GM12878 (cell line): Measurements from ENCODE around the gene LSM10. TPM values are rescaled to one million over a fixed set of nuclear protein-coding genes. Genes with fewer than 3 reads are reported as not detected.
A peak's percentile ranks its signal among the peaks of the same experiment; 100 is the strongest.

Source experiments
- ATAC-seq: fragments of 200-7000 bp; cut with Tn5 transposase; 3 replicates; pipeline ENCODE4 v1.9.1; 2020; ENCODE audit warnings: mild to moderate bottlenecking, moderate library complexity
- BruUV-seq: library from RNA; stranded (reverse); fragments of 400-500 nt; replicated peaks from 2 replicates; lab custom pipeline; 2021; lab: Mats Ljungman, UMichigan
- CTCF ChIA-PET: fragments of 300-600 bp; sonication (Branson Sonifier 250); formaldehyde crosslinking; extraction: SDS; loops from one replicate; lab custom pipeline; 2021; ENCODE audit warnings: inconsistent platforms; lab: Yijun Ruan, JAX
- POLR2A ChIA-PET: fragments of 350-600 bp; formaldehyde crosslinking; extraction: SDS; loops from one replicate; lab custom pipeline; 2021; ENCODE audit warnings: inconsistent platforms; lab: Charles Lee
- RAD21 ChIA-PET: fragments of 300-600 bp; sonication (Branson Sonifier 250); formaldehyde crosslinking; loops from one replicate; lab custom pipeline; 2023; ENCODE audit warnings: antibody characterized with exemption; ENCODE audit not compliant: unreplicated experiment; lab: Charles Lee
- SMC1A ChIA-PET: fragments of 300-600 bp; sonication (Branson Sonifier 250); formaldehyde crosslinking; loops from one replicate; lab custom pipeline; 2023; ENCODE audit not compliant: unreplicated experiment, uncharacterized antibody; lab: Charles Lee
- DNase-seq: peaks from one replicate; pipeline ENCODE4 v3.0.0-alpha.2; 2011; ENCODE audit warnings: low read depth, low spot score
- FAIRE-seq: peaks from 3 replicates; lab custom pipeline; 2011; peaks lifted over from hg19 to GRCh38; lab: Jason Lieb, UNC
- H2AFZ ChIP-seq: 2 replicates; pipeline ENCODE4 v1.6.0; 2011; ENCODE audit warnings: low read depth, low read length, control low read depth; ENCODE audit not compliant: control insufficient read depth
- H3K27ac ChIP-seq: 2 replicates; pipeline ENCODE4 v1.5.1; 2011; ENCODE audit warnings: control low read depth; ENCODE audit not compliant: control insufficient read depth, insufficient read depth
- H3K27me3 ChIP-seq, 2 experiments: replicated peaks in 1 of 2; 2 replicates each; pipeline versions ENCODE4 v1.6.0 to v1.6.1; 2011; ENCODE audit warnings: low read length in 1 of 2; ENCODE audit not compliant: control insufficient read depth in 2 of 2, insufficient read depth in 2 of 2
- H3K36me3 ChIP-seq, 2 experiments: 2 replicates each; pipeline ENCODE4 v1.5.1; 2011; ENCODE audit warnings: low read length in 1 of 2; ENCODE audit not compliant: control insufficient read depth in 2 of 2, insufficient read depth in 2 of 2
- H3K4me1 ChIP-seq: 2 replicates; pipeline ENCODE4 v1.6.1; 2011; ENCODE audit warnings: mild to moderate bottlenecking, low read length, moderate library complexity, mixed read lengths; ENCODE audit not compliant: control insufficient read depth, insufficient read depth
- H3K4me2 ChIP-seq: 2 replicates; pipeline ENCODE4 v1.6.0; 2011; ENCODE audit warnings: control low read depth; ENCODE audit not compliant: control insufficient read depth, insufficient read depth
- H3K4me3 ChIP-seq: fragments of 200-600 bp; sonication (generic); 2 replicates; pipeline ENCODE4 v1.5.1; 2016
- H3K79me2 ChIP-seq: 2 replicates; pipeline ENCODE4 v1.6.0; 2011; ENCODE audit warnings: low read length; ENCODE audit not compliant: control insufficient read depth, insufficient read depth
- H3K9ac ChIP-seq: 2 replicates; pipeline ENCODE4 v1.8.0; 2011; ENCODE audit warnings: low read length, control low read depth, mixed read lengths; ENCODE audit not compliant: control insufficient read depth, insufficient read depth
- H3K9me3 ChIP-seq: replicated peaks from 3 replicates; pipeline ENCODE4 v1.5.1; 2011; ENCODE audit warnings: mild to moderate bottlenecking, low read length; ENCODE audit not compliant: control insufficient read depth, insufficient read depth
- H4K20me1 ChIP-seq: 2 replicates; pipeline ENCODE4 v1.6.0; 2011; ENCODE audit not compliant: control insufficient read depth, insufficient read depth
- ATF2 ChIP-seq: IDR thresholded peaks from 2 replicates; pipeline ENCODE4 v1.6.1; 2012; ENCODE audit warnings: low read length, inconsistent platforms
- ETV6 ChIP-seq, 2 experiments: fragments of 450-650 bp in 1 of 2; IDR thresholded peaks in 1 of 2; conservative IDR thresholded peaks in 1 of 2; 2 replicates each; pipeline ENCODE4 v1.6.1; 2014; ENCODE audit warnings: antibody characterized with exemption in 1 of 2, borderline replicate concordance in 1 of 2, low read depth in 1 of 2, mild to moderate bottlenecking in 1 of 2, moderate library complexity in 1 of 2
- GATAD2B ChIP-seq: fragments of 450-650 bp; conservative IDR thresholded peaks from 2 replicates; pipeline ENCODE4 v1.6.1; 2017; ENCODE audit warnings: low read depth, mild to moderate bottlenecking, moderate library complexity
- HCFC1 ChIP-seq: fragments of 150-350 bp; IDR thresholded peaks from 2 replicates; pipeline ENCODE4 v1.6.1; 2014; ENCODE audit warnings: low read length
- IRF4 ChIP-seq: IDR thresholded peaks from 2 replicates; pipeline ENCODE4 v1.6.1; 2011; ENCODE audit warnings: low read depth, low read length
- NFYA ChIP-seq: IDR thresholded peaks from 2 replicates; pipeline ENCODE4 v1.6.1; 2011; ENCODE audit warnings: low read depth, mild to moderate bottlenecking, low read length, improper control_type of control experiment, borderline replicate concordance
- NR2F1 ChIP-seq: fragments of 450-650 bp; conservative IDR thresholded peaks from 2 replicates; pipeline ENCODE4 v1.6.1; 2017; ENCODE audit warnings: mild to moderate bottlenecking
- PAX8 ChIP-seq: fragments of 450-650 bp; IDR thresholded peaks from 2 replicates; pipeline ENCODE4 v1.6.1; 2017; ENCODE audit warnings: mild to moderate bottlenecking, moderate library complexity
- POLR2A ChIP-seq: IDR thresholded peaks from 2 replicates; pipeline ENCODE4 v1.6.1; 2011; ENCODE audit warnings: low read depth, mild to moderate bottlenecking, low read length
- RUNX3 ChIP-seq: IDR thresholded peaks from 2 replicates; pipeline ENCODE4 v1.6.1; 2012; ENCODE audit warnings: low read length, inconsistent platforms
- SIN3A ChIP-seq: IDR thresholded peaks from 2 replicates; pipeline ENCODE4 v1.6.1; 2012; ENCODE audit warnings: low read depth, low read length, improper control_type of control experiment
- SKIL ChIP-seq: fragments of 450-650 bp; IDR thresholded peaks from 2 replicates; pipeline ENCODE4 v1.6.1; 2017; ENCODE audit warnings: mild to moderate bottlenecking, low read depth, inconsistent platforms; ENCODE audit not compliant: poor library complexity, severe bottlenecking
- SP1 ChIP-seq: IDR thresholded peaks from one replicate; pipeline ENCODE4 v1.6.1; 2011; ENCODE audit warnings: low read depth, low read length
- SPI1 ChIP-seq: IDR thresholded peaks from 2 replicates; pipeline ENCODE4 v1.6.1; 2011; ENCODE audit warnings: low read depth, mild to moderate bottlenecking, low read length, moderate library complexity, borderline replicate concordance; ENCODE audit not compliant: insufficient read depth
- ZNF274 ChIP-seq: IDR thresholded peaks from one replicate; pipeline ENCODE4 v1.8.0; 2011; ENCODE audit not compliant: insufficient read length, insufficient read depth
- WGBS: methylation state at CpG from one replicate; pipeline ENCODE4 v1.1.6; 2016; ENCODE audit warnings: low lambda C conversion rate; ENCODE audit not compliant: insufficient replicate concordance, insufficient coverage; ENCODE audit errors: missing lambda C conversion rate; 5-methylcytosine and 5-hydroxymethylcytosine counted together
- in situ Hi-C: fragments of 300-500 bp; cut with MboI; formaldehyde crosslinking; loops from 9 replicates; pipeline ENCODE4 v1.14.3; 2018; ENCODE audit warnings: mixed read lengths
- intact Hi-C: fragments of 100-400 bp; cut with micrococcal nuclease; formaldehyde crosslinking; loops from one replicate; pipeline ENCODE4 v1.14.2; 2022; ENCODE audit not compliant: unreplicated experiment
- polyA plus RNA-seq, 11 experiments: library from polyadenylated mRNA; depleted of rRNA in 4 of 11; unstranded in 6 of 11; stranded (reverse) in 5 of 11; fragments of >200 nt; fragmentation: Nextera tagmentation in 4 of 11; fragmentation: Illumina TruSeq in 1 of 11; extraction: Ambion mirVana in 4 of 11; extraction: Trizol in 1 of 11; gene quantifications; 1 replicate in 1 of 11; 2 replicates in 10 of 11; pipeline versions ENCODE4 v1.2.1 to v1.2.3, GENCODE V29; 2011 to 2016; ENCODE audit warnings: inconsistent platforms in 2 of 11, missing spikeins in 2 of 11, low read depth in 1 of 11
- total RNA-seq, 4 experiments: library from RNA; depleted of rRNA in 3 of 4; stranded (reverse); fragments of >200 nt in 3 of 4; fragmentation: Illumina TruSeq in 1 of 4; extraction: Trizol in 1 of 4; gene quantifications; 2 replicates each; pipeline versions ENCODE4 v1.2.1 to v1.2.3, GENCODE V29; 2013 to 2021
- TF ChIP-seq, protein P1 (sequence below): fragments of 450-650 bp; IDR thresholded peaks from 2 replicates; pipeline ENCODE4 v1.6.1; 2014; ENCODE audit warnings: mild to moderate bottlenecking
- TF ChIP-seq, protein P2 (sequence below): IDR thresholded peaks from 2 replicates; pipeline ENCODE4 v1.6.1; 2011; ENCODE audit warnings: low read depth, low read length, improper control_type of control experiment, borderline replicate concordance
- TF ChIP-seq, protein P3 (sequence below): fragments of 450-650 bp; IDR thresholded peaks from 2 replicates; pipeline ENCODE4 v1.6.1; 2016; ENCODE audit warnings: mild to moderate bottlenecking

Gene LSM10
- total and polyA plus RNA-seq, 10 of the 15 experiments (the other 5 are each of a cell fraction or from before 2014, with no cell fraction given), result 13.1 to 103 (median 57.5) TPM

DNA sequence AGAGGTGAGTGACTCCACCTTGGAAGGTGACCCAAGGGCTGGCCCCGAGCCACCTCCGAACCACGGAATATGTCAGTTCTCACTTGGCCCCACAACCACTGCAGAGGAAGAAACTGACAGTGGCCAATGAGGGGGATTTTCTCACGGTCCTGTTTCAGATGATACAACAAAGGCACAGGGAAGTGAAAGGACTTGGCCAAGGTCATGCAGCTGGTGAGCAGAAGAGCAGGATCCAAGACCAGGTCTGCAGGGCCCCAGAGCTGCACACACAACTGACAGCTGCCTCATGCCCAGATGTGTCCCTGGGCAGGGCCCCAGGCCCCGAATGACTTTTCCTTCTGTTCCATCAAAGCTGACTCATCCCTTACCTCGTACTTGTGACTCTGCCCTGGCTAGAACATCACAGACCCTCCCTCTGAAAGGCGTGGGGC is 48.5 kb downstream of the LSM10 start:
- peak overlapping the region; percentile 71 for H3K4me2 ChIP-seq
- CTCF ChIA-PET, result interaction anchor here (0.5 to 13.5 kb wide), 10 partner anchors 12 to 510 kb away, joined by 3 to 157 read pairs (median 4); partner anchors contain the start of gene STK40
- no peaks in the 10 kb centered on the region; the same call in 1 of the 2 replicates for H3K79me2 ChIP-seq
- H3K9me3 ChIP-seq, result no peaks in the 10 kb centered on the region
- no peak overlapping the region for H2AFZ ChIP-seq
- H3K4me1 ChIP-seq, result peaks cover 37% of the 10 kb centered on the region
- peak; percentile 97 for FAIRE-seq
- peak overlapping the region; percentile 79 for H3K27ac ChIP-seq
- SMC1A ChIA-PET, result interaction anchor here (1.0 to 3.6 kb wide), 8 partner anchors 10 to 73 kb away, joined by 3 to 24 read pairs (median 6); partner anchors contain the start of gene LSM10
- H3K36me3 ChIP-seq, result peaks cover 13 to 21% of the 10 kb centered on the region in 2 experiments; a peak in 3 of 4 replicates
- in situ Hi-C loops, result loop anchor here (5.0 kb wide), 1 partner anchor 73 kb away; no protein-coding TSS in a partner anchor
- H4K20me1 ChIP-seq, result no peaks in the 10 kb centered on the region
- WGBS, result 7% methylated on average over 7 of the region's 7 CpGs
- H3K27me3 ChIP-seq, result no peaks in the 10 kb centered on the region
- POLR2A ChIA-PET, result interaction anchor here (0.6 to 2.6 kb wide), 9 partner anchors 18 to 206 kb away, joined by 3 to 15 read pairs (median 4); no protein-coding TSS in a partner anchor
- DNase-seq, result peak; percentile 88
- no peak overlapping the region for H3K4me3 ChIP-seq
- peak overlapping the region; percentile 28; the same call in 1 of the 2 replicates for H3K9ac ChIP-seq
- RAD21 ChIA-PET, result interaction anchor here (1.0 to 2.9 kb wide), 4 partner anchors 19 to 70 kb away, joined by 3 to 17 read pairs (median 10); partner anchors contain the start of gene STK40
- intact Hi-C loops, result loop anchor here (2.0 kb wide), 1 partner anchor 20 kb away; no protein-coding TSS in a partner anchor
- no TSS peak for BruUV-seq
- ATAC-seq, result peak; percentile 97
- TF ChIP-seq SIN3A, result no peak
- TF ChIP-seq IRF4, result peak; percentile 58; the same call in 1 of the 2 replicates
- TF ChIP-seq, protein P1, sequence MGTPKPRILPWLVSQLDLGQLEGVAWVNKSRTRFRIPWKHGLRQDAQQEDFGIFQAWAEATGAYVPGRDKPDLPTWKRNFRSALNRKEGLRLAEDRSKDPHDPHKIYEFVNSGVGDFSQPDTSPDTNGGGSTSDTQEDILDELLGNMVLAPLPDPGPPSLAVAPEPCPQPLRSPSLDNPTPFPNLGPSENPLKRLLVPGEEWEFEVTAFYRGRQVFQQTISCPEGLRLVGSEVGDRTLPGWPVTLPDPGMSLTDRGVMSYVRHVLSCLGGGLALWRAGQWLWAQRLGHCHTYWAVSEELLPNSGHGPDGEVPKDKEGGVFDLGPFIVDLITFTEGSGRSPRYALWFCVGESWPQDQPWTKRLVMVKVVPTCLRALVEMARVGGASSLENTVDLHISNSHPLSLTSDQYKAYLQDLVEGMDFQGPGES, result no peak
- no peak for TF ChIP-seq HCFC1
- peak in 1 of 2 experiments; percentile 45; a peak in 1 of 4 replicates for TF ChIP-seq ETV6 (conservative IDR thresholded peaks at IDR 0.05 in 1 of 2, IDR thresholded peaks at IDR 0.05 in 1 of 2; ENCODE audit: borderline replicate concordance in 1 of 2, low read depth in 1 of 2)
- TF ChIP-seq POLR2A, result peak; percentile 45
- peak; percentile 58 for TF ChIP-seq SP1
- peak; percentile 62 for TF ChIP-seq RUNX3
- TF ChIP-seq, protein P2, sequence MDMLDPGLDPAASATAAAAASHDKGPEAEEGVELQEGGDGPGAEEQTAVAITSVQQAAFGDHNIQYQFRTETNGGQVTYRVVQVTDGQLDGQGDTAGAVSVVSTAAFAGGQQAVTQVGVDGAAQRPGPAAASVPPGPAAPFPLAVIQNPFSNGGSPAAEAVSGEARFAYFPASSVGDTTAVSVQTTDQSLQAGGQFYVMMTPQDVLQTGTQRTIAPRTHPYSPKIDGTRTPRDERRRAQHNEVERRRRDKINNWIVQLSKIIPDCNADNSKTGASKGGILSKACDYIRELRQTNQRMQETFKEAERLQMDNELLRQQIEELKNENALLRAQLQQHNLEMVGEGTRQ, result no peak
- peak; percentile 88 for TF ChIP-seq SPI1
- peak; percentile 45 for TF ChIP-seq SKIL
- TF ChIP-seq, protein P3, sequence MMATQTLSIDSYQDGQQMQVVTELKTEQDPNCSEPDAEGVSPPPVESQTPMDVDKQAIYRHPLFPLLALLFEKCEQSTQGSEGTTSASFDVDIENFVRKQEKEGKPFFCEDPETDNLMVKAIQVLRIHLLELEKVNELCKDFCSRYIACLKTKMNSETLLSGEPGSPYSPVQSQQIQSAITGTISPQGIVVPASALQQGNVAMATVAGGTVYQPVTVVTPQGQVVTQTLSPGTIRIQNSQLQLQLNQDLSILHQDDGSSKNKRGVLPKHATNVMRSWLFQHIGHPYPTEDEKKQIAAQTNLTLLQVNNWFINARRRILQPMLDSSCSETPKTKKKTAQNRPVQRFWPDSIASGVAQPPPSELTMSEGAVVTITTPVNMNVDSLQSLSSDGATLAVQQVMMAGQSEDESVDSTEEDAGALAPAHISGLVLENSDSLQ, result peak; percentile 59
- TF ChIP-seq NFYA, result no peak
- peak; percentile 26; the same call in 1 of the 2 replicates for TF ChIP-seq GATAD2B
- peak; percentile 92 for TF ChIP-seq NR2F1
- no peak; the same call in 1 of the 2 replicates for TF ChIP-seq ATF2
- no peak for TF ChIP-seq PAX8
- no peak for TF ChIP-seq ZNF274
